H9 (cell line): Measurements from ENCODE around the gene FKBP8. TPM values are rescaled to one million over a fixed set of nuclear protein-coding genes. Genes with fewer than 3 reads are reported as not detected.

ENCODE experiments used
- DNase-seq: peaks from one replicate; pipeline ENCODE4 v3.0.0-alpha.2; 2017
- H2AFZ ChIP-seq: one replicate; pipeline ENCODE4 v1.6.1; 2013; ENCODE audit warnings: mild to moderate bottlenecking, low read length, control low read depth, moderate library complexity
- H2AK5ac ChIP-seq: 2 replicates; pipeline ENCODE4 v1.6.1; 2013; ENCODE audit warnings: low read length, control low read depth, mixed read lengths; ENCODE audit not compliant: insufficient read length
- H2BK120ac ChIP-seq: one replicate; pipeline ENCODE4 v1.6.1; 2013; ENCODE audit warnings: low read depth, mild to moderate bottlenecking, low read length, control low read depth, inconsistent platforms; ENCODE audit not compliant: poor library complexity, severe bottlenecking
- H2BK12ac ChIP-seq: 2 replicates; pipeline ENCODE4 v1.6.1; 2013; ENCODE audit warnings: low read length, control low read depth, mixed read lengths, low read depth; ENCODE audit not compliant: insufficient read length
- H2BK15ac ChIP-seq: 2 replicates; pipeline ENCODE4 v1.6.1; 2013; ENCODE audit warnings: low read depth, low read length, control low read depth
- H2BK20ac ChIP-seq: one replicate; pipeline ENCODE4 v1.6.1; 2013; ENCODE audit warnings: low read depth, mild to moderate bottlenecking, low read length, control low read depth, inconsistent platforms; ENCODE audit not compliant: poor library complexity, severe bottlenecking
- H2BK5ac ChIP-seq: 2 replicates; pipeline ENCODE4 v1.6.1; 2013; ENCODE audit warnings: low read length, control low read depth, mixed read lengths; ENCODE audit not compliant: insufficient read length
- H3K14ac ChIP-seq: 2 replicates; pipeline ENCODE4 v1.6.1; 2013; ENCODE audit warnings: low read length, control low read depth; ENCODE audit not compliant: insufficient read depth
- H3K18ac ChIP-seq: 2 replicates; pipeline ENCODE4 v1.6.1; 2013; ENCODE audit warnings: low read depth, mild to moderate bottlenecking, mixed read lengths, low read length, control low read depth; ENCODE audit not compliant: insufficient read length
- H3K23ac ChIP-seq: 2 replicates; pipeline ENCODE4 v1.6.1; 2013; ENCODE audit warnings: low read length, control low read depth, mixed read lengths, low read depth; ENCODE audit not compliant: insufficient read length
- H3K23me2 ChIP-seq: 2 replicates; pipeline ENCODE4 v1.6.1; 2013; ENCODE audit warnings: low read depth, mild to moderate bottlenecking, mixed read lengths, low read length, control low read depth; ENCODE audit not compliant: insufficient read length, poor library complexity, severe bottlenecking
- H3K27ac ChIP-seq: 2 replicates; pipeline ENCODE4 v1.5.1; 2013; ENCODE audit warnings: low read length, control low read depth, mixed read lengths, low read depth; ENCODE audit not compliant: insufficient read length
- H3K27me3 ChIP-seq: 2 replicates; pipeline ENCODE4 v1.6.1; 2013; ENCODE audit warnings: low read length, control low read depth, inconsistent platforms; ENCODE audit not compliant: insufficient read depth
- H3K4ac ChIP-seq: 2 replicates; pipeline ENCODE4 v1.6.1; 2013; ENCODE audit warnings: low read depth, mild to moderate bottlenecking, control low read depth, inconsistent platforms, low read length, moderate library complexity
- H3K4me1 ChIP-seq: 2 replicates; pipeline ENCODE4 v1.6.1; 2013; ENCODE audit warnings: low read length, control low read depth, inconsistent platforms; ENCODE audit not compliant: insufficient read depth
- H3K4me2 ChIP-seq: 2 replicates; pipeline ENCODE4 v1.6.1; 2013; ENCODE audit warnings: low read length, control low read depth, mixed read lengths; ENCODE audit not compliant: insufficient read length, insufficient read depth
- H3K56ac ChIP-seq: 2 replicates; pipeline ENCODE4 v1.6.1; 2013; ENCODE audit warnings: low read depth, mild to moderate bottlenecking, mixed read lengths, low read length, control low read depth; ENCODE audit not compliant: insufficient read length
- H3K79me1 ChIP-seq: 2 replicates; pipeline ENCODE4 v1.6.1; 2013; ENCODE audit warnings: low read depth, mild to moderate bottlenecking, moderate library complexity, low read length, control low read depth, inconsistent platforms; ENCODE audit not compliant: insufficient read depth, poor library complexity, severe bottlenecking
- H3K79me2 ChIP-seq: 2 replicates; pipeline ENCODE4 v1.6.1; 2013; ENCODE audit warnings: low read length, control low read depth, inconsistent platforms; ENCODE audit not compliant: insufficient read depth
- H3K9ac ChIP-seq: 2 replicates; pipeline ENCODE4 v1.6.1; 2013; ENCODE audit warnings: low read length, control low read depth, mixed read lengths; ENCODE audit not compliant: insufficient read length; ENCODE audit errors: extremely low read depth
- H3K9me3 ChIP-seq: one replicate; pipeline ENCODE4 v1.6.1; 2013; ENCODE audit warnings: low read depth, low read length, inconsistent platforms; ENCODE audit not compliant: control insufficient read depth
- H3T11ph ChIP-seq: one replicate; pipeline ENCODE4 v1.6.1; 2013; ENCODE audit warnings: mild to moderate bottlenecking, low read length, control low read depth, inconsistent platforms
- H4K20me1 ChIP-seq: one replicate; pipeline ENCODE4 v1.6.1; 2013; ENCODE audit not compliant: control insufficient read depth, insufficient read length, insufficient read depth
- H4K5ac ChIP-seq: 2 replicates; pipeline ENCODE4 v1.6.1; 2013; ENCODE audit warnings: low read depth, mild to moderate bottlenecking, mixed read lengths, low read length, control low read depth; ENCODE audit not compliant: insufficient read length
- H4K8ac ChIP-seq: replicated peaks from 2 replicates; pipeline ENCODE4 v1.6.1; 2013; ENCODE audit warnings: low read length, control low read depth, mixed read lengths, low read depth; ENCODE audit not compliant: insufficient read length
- H4K91ac ChIP-seq: 2 replicates; pipeline ENCODE4 v1.6.1; 2013; ENCODE audit warnings: low read depth, mild to moderate bottlenecking, moderate library complexity, mixed read lengths, low read length, control low read depth; ENCODE audit not compliant: insufficient read length
- H3K27ac Mint-ChIP-seq, 3 experiments: 2 replicates in 2 of 3; 3 replicates in 1 of 3; pipeline ENCODE4 v1.8.0; 2020 to 2021; ENCODE audit warnings: mixed read lengths in 3 of 3, mild to moderate bottlenecking in 1 of 3, moderate library complexity in 1 of 3
- H3K27me3 Mint-ChIP-seq: 2 replicates; pipeline ENCODE4 v1.8.0; 2021; ENCODE audit warnings: low read depth, mild to moderate bottlenecking, moderate library complexity, mixed read lengths
- H3K36me3 Mint-ChIP-seq, 3 experiments: 2 replicates in 2 of 3; 3 replicates in 1 of 3; pipeline ENCODE4 v1.8.0; 2020 to 2021; ENCODE audit warnings: low read depth in 3 of 3, mixed read lengths in 3 of 3; ENCODE audit not compliant: insufficient read depth in 1 of 3
- H3K4me1 Mint-ChIP-seq, 2 experiments: 2 replicates each; pipeline ENCODE4 v1.8.0; 2020; ENCODE audit warnings: mixed read lengths in 2 of 2
- H3K4me3 Mint-ChIP-seq, 2 experiments: 2 replicates in 1 of 2; 3 replicates in 1 of 2; pipeline ENCODE4 v1.8.0; 2020 to 2021; ENCODE audit warnings: mild to moderate bottlenecking in 2 of 2, mixed read lengths in 2 of 2, moderate library complexity in 1 of 2
- H3K9me3 Mint-ChIP-seq, 2 experiments: 2 replicates in 1 of 2; 3 replicates in 1 of 2; pipeline ENCODE4 v1.8.0; 2020; ENCODE audit warnings: mild to moderate bottlenecking in 2 of 2, mixed read lengths in 2 of 2, moderate library complexity in 1 of 2
- CTCF ChIP-seq: fragments of 200-600 bp; sonication (generic); conservative IDR thresholded peaks from 3 replicates; pipeline ENCODE4 v1.8.0; 2021; ENCODE audit warnings: antibody characterized with exemption, mild to moderate bottlenecking
- WGBS: extraction: QIAGEN DNeasy Blood & Tissue Kit; methylation state at CpG from one replicate; pipeline ENCODE4 v1.1.7; 2013; ENCODE audit warnings: missing lambda C conversion rate, low lambda C conversion rate, mixed read lengths; ENCODE audit not compliant: insufficient read length; ENCODE audit errors: extremely low coverage; 5-methylcytosine and 5-hydroxymethylcytosine counted together
- total RNA-seq: library from RNA; stranded (reverse); gene quantifications from 2 replicates; pipeline ENCODE4 v1.2.1, GENCODE V29; 2021

FKBP8 gene
- total RNA-seq, 1 experiment from 2014 or later = 308 TPM

GRCh38 chr19:18532168-18532890 lies 11.0 kb downstream of the FKBP8 start:
- no peak for TF ChIP-seq CTCF
- H3K14ac ChIP-seq = no peak overlapping the region
- DNase-seq = no peak
- no peak overlapping the region for H3K27ac ChIP-seq
- no peak overlapping the region for H4K5ac ChIP-seq
- H2BK15ac ChIP-seq = no peak overlapping the region
- H3K27me3 ChIP-seq = no peaks in the 10 kb centered on the region
- H3K27ac Mint-ChIP-seq = no peak overlapping the region
- H2BK20ac ChIP-seq = no peak overlapping the region
- no peaks in the 10 kb centered on the region for H3K79me1 ChIP-seq
- H4K20me1 ChIP-seq = no peaks in the 10 kb centered on the region
- H3K9me3 Mint-ChIP-seq = no peaks in the 10 kb centered on the region
- WGBS = no CpG with 5 or more reads among the region's 22 CpGs
- H3K23me2 ChIP-seq = no peaks in the 10 kb centered on the region
- H3K56ac ChIP-seq = no peak overlapping the region
- H3K4me1 ChIP-seq = no peaks in the 10 kb centered on the region
- no peak overlapping the region for H2BK12ac ChIP-seq
- no peaks in the 10 kb centered on the region for H3K79me2 ChIP-seq
- no peak overlapping the region for H2BK5ac ChIP-seq
- no peaks in the 10 kb centered on the region for H3K9me3 ChIP-seq
- H3K23ac ChIP-seq = no peak overlapping the region
- no peak overlapping the region for H2BK120ac ChIP-seq
- H3K4me3 Mint-ChIP-seq = no peak overlapping the region
- H3K18ac ChIP-seq = no peak overlapping the region
- H3K4ac ChIP-seq = no peak overlapping the region
- H3K4me2 ChIP-seq = no peak overlapping the region
- no peak overlapping the region for H4K91ac ChIP-seq
- H3K4me1 Mint-ChIP-seq = no peaks in the 10 kb centered on the region
- H2AFZ ChIP-seq = no peak overlapping the region
- H3T11ph ChIP-seq = no peak overlapping the region
- no peak overlapping the region for H4K8ac ChIP-seq
- H3K27me3 Mint-ChIP-seq = no peaks in the 10 kb centered on the region
- H2AK5ac ChIP-seq = no peak overlapping the region
- no peak overlapping the region for H3K9ac ChIP-seq
- peaks cover 22 to 49% (median 47%) of the 10 kb centered on the region in 3 experiments for H3K36me3 Mint-ChIP-seq
